NCI-H2029 treated with DMSO at 0.1 percent for 48 hours (cell line): Measurements from ENCODE around the gene BRAT1.

Experiments
- DNase-seq: peaks from one replicate; lab custom pipeline; 2025; lab: John Stamatoyannopoulos, UW

BRAT1 gene

DNA sequence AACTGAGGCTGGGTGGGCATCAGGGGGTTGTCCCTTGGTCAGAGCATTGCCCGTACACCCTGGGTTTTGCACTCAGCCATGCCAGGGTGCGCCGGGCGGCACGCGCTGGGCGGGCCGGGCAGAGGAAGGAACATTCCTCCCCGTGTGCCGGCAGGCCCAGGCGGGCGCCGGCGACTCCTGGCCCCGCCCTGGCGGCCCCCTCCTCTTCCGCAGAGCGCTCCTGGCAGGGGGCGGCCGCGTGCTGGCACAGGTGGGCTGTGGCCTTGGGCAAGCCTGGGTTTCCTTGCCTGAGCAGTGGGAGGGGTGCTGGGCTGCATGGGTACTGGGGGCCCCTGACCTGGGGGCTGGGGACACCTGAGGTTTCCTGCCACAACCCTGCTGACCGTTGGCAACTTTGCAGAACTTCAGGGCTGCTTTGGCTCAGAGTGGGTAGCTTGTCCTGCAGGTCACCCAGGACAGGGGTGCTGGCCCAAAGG is 31.8 kb downstream of the BRAT1 start:
- DNase-seq: peak; percentile 75

DNA sequence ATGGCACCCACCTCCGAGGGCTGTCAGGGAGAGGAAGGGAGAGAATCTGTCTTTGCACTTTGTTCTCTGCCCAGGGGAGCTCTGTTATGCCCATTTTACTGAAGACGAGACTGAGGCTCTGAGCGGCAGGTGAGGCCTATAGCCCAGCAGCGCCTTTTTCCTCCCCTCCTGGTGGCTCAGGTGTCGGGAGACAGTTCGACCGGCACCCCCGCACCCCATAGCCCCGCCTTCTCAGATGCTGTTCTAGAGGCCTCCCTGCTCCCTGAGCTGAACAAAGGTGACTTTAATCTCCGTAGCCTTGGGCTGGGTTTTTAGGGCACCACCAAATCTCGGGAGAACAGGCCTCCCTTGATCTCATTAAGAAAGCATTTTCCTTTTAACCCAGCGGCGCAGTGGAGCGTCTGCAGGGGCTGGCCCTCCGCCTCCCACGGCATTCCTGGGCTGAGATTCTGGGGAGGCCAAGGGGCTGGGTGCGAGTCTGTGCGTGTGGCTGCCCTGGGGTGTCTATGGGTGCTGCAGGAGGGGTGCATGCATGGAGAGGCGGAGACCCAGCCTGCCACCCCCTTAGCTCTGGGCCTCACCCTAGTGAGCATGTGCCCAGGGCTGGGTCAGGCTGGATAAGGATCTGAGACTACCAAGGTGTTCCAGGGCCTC is 32.4 kb downstream of the BRAT1 start:
- DNase-seq: peak; percentile 55

DNA sequence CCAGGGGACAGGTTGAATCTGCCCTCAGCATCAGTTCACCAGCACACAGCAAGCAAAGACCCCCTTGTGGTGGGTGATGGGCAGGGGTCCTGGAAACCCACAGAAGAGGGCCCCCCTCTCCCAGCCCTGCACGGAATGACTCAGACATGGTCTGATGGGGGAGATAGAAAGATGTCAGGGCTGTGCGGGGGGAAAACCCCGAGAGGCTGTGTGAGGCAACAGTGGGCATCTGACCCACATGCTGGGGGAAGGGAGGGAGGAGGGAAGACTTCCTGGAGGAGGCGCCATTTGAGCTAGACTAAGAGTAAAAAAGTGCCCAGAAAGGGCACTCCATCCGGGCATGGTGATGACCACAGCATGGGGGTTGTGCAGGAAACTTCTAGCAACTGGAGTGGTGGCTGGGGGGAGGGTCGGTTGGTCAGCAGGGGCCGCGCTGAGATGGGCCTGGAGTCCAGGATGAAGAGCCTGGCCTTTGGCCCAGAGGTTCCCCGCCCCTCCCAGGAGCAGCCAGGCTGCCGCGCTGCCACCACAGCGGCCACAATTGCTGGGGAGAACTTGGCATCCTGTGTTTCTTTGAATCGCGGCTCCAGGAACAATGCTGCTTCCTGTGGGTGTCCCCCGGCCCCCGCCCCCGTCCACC is 33.3 kb downstream of the BRAT1 start:
- DNase-seq: no peak

DNA sequence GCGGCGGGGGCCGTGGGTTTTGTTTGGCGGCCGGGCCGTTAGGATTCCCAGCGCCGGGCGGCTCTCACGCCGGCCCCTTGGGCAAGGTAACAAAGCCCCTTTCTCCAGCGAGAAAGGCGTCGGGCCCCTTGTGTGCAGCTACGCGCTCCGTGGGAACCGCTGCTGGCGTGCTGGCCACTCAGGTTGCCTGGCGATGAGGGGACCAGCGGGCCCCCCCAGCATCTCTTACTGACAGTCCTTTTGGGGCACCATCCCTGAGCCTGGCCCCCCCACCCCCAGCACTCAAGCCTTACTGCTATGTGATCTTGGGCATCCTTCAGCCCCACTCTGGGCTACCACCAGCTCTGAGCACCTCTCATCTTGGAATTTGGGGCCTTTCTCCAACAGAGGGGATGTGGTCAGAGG is 34.0 kb downstream of the BRAT1 start:
- DNase-seq: no peak

DNA sequence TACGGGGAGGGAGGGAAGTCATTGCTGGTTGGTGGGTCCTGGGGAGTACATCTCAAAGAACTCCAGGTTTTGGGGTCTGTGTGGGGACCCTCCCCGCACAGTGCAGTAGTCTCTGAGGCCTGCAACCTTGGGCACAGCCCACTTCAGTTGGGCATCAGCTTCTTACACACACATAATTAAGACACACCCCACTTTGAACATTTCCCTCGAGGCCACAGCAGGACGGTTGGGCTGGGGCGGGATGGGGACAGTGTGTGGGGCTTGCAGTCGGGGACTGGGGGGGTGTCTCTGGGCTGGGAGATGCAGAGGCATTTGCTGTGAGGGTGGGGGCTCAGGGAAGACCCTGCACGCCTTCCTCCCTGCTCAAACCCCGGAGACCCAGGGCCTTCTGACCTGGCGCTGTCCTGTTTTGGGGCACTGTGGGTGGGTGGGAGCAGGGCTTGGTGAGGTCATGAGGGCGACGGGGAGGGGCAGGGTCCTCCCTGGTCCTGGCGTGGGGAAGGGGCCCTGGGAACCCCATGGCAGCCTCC is 34.5 kb downstream of the BRAT1 start:
- no peak for DNase-seq

DNA sequence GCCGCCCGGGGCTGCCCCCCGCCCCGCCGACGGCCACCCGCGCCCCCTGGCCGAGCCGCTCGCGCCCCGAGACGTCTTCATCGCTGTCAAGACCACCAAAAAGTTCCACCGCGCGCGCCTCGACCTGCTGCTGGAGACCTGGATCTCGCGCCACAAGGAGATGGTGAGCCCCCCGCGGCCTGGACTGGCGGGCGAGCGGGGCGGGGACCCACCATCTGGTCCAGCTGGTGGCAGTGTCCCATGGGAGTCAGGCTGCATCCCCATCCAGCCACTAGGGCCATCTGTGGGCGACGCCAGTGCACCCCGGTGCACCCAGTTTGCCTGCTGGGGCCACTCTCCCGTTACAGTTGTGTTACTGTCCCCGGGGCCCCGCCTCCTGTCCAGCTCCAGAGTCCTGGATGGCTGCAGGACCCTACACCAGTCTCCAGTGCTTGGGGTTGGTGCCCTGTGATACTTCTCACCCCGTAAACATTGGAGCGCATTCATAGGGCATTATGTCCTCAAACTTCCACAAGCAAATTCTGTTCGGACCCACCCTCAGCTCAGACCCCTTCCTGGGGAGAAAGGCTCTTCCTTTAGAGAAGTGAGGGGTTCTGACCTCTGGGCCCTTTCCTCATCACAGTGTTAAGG is 35.1 kb downstream of the BRAT1 start:
- no peak for DNase-seq

DNA sequence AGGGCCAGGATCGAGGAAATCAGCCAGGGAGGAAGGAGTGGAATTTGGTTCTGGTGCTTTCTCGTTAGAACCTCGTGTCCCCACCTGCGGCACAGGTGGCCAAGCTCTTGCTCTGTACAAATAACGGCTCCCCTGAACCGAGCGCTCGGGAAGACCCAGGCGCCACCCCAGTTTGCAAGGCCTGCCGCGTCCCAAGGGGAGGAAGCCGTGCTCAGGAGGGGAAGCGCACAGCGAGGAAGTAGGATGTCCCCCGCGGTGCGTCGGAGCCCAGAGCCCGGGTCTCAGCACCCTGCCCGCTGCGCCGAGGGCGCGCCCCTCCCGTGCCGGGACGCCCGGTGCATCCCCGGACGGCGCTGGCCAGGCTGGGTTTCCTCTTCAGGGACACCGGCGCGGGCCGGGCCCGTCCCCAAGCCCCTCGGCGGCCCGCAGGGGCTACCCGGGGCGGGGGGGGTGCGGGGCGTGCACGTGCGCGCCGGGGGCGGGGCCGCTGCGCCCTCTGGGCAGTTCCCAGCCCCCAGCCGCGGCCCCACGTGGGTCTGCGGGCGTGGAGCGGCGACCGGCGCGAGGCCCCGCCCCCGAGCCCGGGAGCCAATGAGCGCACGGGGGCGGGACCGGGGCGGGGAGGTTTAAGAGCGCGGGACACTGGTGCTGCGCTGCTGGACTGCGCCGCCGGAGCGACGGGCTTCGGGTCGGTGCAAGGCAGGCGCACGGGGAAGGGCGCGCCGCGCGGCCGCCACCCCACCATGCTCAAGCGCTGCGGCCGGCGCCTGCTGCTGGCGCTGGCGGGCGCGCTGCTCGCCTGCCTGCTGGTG is 36.0 kb downstream of the BRAT1 start, which contains the start of gene LFNG:
Gene LFNG (plus strand): TSS at position 656 of the 812 bp plus-strand sequence. CDS start 88 bp downstream, at position 744.
- peak; percentile 65 for DNase-seq

DNA sequence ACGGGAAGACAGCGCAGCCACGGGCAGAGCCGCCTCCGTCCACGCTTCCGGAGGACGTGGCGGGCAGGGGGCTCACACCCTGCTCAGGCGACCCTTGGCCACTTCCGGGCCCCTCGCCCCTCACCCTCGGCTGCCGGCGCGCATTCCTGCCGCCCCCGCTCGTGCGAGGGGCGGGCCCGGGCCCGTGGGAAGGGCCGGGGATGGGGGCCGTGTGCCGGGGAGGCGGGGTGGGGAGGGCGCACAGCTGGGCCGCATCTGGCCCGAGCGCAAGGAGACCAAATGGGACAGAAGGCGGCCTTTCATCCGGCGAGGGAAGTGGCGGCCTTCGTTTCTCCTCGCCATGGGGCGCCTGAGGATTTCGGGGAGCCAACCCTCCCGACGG is 36.6 kb downstream of the BRAT1 start:
- DNase-seq: no peak

DNA sequence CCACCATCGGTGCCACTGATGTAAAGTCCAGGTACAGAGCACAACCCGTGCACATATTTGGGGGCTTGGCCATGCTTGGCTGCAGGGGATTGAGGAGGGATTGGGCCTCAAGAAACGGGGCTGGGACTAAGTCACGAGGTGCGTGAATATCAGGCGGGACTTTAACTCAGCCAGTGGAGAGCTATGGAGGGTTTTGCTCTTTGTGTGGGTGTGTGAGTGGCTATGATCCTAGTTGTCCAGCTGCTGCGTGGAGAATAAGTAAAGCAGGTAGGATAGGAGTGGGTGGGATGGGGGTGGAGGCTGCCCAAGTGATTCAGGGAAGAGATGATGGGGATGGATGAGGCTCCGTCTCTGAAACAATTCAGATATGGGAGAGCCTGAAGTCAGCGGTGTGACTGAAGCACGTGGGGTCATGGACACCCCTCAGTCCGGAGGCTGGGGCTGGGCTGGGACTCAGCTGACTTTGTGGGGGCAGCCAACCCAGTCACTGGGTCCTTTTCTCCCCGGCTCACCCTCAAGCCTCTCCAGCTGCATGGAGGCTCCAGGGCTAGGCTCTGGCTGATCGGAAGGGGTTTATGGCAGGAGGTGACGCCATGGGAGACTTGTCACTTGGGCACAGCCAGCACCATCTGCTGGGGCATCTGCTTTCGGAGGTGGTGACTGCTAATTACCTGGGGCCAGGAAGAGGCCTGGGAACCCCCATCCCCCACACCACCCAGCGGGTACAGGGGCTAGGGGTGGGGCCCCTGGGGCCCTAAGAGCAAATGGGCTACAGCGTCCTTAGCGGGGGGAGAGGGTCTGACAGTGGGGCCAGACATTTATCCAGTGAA is 37.4 kb downstream of the BRAT1 start:
- DNase-seq: no peak

DNA sequence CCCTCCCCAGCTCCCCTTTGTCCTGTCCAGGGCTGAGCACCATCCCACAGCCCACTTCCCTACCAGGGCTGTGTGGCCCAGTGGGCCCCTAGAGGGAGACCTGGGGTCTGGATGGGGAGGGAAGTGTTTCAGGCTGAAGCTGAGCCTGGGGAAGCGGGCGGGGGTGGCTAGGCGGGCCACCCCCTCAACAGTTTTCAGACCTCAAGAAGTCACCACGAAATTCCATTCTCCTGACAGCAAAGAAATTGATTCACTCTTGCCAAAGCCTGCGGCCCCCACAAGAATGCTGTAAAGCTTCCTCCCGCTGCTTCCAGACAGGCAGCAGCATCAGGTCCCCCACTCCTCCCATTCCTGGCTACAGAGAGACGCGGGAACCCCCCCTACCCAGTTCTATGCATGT is 38.3 kb downstream of the BRAT1 start:
- no peak for DNase-seq

DNA sequence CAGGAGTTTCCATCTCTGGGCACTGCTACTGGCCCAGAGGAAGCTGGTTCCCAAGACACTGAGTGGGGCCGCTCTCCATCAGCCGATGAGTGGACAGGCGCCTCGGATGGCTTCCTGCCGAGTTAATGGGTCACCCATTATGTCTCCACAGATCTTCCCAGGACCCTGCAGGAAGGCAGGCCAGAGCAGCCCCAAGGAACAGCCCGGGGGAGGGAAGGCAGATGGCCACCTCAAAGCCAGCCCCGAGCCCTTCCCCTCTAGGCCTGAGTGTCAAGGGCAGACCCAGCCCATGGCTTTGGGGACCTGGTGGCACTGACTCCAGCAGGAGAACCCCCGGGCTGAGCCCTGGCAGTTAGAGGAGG is 39.1 kb downstream of the BRAT1 start:
- no peak for DNase-seq

DNA sequence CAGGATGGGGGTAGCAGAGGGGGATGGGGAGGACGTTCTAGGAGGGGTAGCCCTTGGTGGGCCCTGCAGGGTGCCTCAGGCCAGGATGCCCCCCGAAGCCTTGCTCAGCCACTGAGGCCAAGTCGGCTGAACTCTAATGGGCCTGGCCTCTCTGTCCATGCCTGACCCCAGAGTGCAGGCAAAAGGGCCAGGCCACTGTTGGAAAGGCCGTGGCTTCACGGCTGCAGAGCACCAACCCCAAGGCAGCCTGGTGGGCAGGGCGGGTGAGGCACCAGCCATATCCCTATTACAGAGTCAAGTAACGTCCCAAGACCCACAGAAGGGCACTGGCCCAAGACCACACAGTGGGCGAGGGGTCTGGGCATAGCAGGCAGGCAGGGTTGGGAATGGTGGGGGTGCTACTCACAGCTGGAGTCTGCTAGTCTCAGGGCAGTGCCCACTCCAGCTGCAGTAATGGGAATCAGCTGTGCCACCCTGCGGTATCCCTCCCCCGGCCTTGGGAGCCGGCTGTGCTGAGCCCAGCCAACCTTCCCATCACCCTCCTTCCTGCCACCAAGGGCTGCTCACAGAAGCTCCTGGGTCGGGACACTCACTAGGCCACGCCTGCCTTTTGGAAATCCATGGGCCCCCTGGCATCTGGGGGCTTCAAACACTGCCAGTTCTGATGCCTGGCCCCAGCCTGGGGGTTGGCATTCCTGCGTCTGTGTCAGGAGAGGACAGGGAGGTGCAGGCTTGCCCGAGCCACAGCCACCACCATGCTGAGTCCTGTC is 39.7 kb downstream of the BRAT1 start:
- no peak for DNase-seq

DNA sequence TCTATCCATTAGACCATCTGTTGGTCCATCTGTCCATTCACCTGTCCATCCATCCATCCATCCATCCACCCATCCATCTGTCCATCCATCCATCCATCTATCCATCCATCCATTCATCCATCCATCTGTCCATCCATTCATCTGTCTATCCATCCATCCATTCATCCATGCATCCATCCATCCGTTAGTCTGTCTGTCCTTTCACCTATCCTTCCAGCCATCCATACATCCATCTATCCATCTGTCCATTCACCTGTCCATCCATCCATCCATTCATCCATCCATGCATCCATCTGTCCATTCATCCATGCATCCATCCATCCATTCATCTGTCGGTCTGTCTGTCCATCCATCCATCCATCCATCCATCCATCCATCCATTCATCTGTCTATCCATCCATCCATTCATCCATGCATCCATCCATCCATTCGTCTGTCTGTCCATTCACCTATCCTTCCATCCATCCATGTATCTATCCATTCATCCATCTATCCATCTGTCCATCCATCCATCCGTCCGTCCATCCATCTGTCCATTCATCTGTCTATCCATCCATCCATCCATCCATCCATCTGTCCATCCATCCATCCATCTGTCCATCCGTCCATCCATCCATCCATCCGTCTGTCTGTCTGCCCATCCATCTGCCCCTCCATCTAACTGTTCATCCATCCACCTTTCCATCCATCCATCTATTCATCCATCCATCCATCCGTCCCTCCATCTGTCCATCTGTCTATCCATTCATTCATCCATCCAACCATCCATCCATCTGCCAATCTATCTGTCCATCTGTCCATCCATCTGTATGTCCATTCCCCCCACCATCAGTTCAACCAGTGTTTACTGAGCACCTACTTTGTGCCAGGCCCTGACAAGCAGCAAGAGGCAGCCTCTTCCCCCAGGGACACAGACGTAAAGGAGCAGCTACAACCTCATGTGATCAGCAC is 40.6 kb downstream of the BRAT1 start:
- DNase-seq: no peak

DNA sequence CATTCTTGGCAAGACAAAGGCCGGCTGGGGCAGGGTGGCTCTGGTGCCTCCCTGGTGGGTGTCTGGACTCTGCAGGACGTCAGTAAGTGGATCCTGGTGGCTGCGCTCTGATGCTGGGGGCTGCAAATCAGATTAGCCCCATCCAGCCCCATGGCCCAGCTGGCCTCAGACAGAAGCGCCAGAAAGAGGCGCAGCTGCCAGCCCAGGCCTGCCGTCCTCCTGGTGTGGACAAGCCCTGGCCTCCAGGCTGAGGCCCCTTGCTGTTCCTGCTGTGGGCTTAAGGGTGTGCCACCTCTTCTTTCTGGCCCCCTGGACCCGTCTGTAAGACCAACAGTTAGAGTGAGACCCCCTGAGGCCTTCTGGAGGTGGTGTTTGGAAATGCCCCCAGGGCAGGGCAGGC is 41.6 kb downstream of the BRAT1 start:
- DNase-seq: no peak

DNA sequence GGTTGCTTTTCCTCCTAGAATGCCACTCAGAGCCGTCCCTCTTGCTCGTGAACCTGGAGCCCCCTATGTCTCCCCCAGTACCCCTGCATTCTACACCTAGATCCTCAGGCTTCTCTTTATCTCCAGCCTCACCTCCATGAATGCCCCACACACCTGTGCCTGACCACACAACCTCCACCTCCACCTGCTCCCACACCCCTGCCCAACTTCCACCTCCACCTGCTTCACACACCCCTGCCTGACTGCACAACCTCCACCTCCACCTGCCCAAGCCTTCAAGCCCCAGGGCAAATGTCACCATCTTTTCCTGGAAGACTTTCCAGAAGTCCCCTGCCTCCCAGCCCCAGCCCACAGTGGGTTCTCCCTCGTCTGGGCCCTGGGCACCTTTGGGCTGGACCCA is 42.6 kb downstream of the BRAT1 start:
- DNase-seq: no peak

DNA sequence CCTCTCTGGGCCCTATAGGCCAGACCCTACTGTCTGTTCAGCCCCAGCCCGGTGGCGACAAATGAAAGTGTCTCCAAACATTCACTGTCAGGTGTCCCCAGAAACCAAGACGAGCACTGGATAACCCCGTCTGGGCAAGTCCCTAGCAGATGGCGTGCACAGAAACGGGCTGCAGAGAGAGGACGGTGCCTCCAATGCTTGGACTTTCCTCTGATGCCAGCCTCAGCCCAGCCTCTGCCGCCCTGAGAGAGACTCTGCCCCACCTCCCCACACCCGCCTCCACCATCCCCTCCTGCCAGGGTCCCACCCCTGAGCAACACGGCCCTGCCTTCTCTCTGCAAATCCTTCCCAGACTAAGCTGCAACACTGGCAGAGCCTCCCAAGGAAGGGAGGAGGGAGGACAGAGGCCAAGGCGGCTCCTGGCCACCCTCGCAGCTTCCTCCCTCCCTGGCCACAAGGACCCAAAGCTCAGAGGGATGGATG is 43.1 kb downstream of the BRAT1 start:
- no peak for DNase-seq

DNA sequence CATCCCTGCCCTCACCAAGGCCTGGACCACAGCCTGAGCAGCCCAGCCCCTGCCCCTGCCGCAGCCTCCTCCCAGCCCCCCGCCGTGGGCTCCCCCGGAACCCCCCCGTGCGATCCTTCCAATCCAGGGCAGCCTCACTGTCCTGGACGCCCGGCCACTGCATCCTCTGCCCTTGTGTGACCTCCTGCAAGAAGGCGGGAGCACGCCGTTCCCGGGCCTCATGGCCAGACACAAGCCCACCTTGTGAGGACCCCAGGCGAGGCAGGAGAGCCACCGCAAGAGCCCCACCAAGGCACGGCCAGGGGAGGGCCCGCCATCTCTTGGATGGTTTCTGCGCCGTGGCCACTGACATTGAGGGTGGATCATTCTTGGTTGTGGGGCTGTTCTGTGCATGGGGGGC is 43.6 kb downstream of the BRAT1 start:
- DNase-seq: no peak

DNA sequence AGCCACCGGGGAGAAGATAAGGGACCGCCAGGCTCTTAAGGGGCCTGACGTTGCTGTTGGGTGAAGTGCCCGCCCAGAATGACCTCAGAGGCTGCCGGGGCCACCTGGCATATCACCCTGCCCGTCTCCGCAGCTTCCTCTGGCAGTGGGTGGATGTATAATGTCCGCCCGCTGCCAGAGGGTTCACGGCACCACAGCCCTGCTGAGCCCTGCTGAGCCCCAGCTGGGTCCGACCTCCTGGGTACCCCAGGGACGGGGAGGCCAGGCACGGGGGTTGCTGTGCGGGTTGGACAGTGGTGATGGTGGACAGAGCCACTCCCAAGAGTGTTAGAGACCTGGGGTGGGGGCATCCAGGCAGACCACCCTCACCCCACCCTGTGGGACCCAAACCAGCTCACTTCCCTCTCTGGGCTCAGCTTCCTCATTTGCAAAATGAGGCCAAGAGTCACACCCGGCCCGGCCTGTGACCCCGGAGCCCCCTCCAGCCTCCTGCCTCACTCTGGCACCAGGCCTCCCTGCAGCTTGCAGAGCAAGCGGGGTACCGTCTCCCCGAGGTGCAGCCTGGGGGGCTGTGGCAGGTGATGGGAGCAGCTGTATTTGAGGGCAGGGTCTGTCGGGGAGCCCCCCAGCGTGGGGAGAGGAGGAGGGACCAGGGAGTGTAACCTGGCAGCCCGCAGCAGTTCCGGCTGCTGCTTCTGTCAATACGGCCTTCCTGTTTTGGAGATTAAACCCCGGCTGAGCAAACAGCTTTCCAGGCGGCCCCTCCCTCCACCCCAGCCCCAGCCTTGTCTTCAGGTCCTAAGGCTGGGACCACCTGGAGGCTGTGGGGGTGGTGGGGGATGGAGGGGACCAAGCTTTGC is 44.2 kb downstream of the BRAT1 start:
- no peak for DNase-seq
